HEK293 (cell line): ENCODE measurements around the gene AMMECR1L.
"Not testable (repeated sequence)": the region's sequence is repeated elsewhere in the genome, so short reads cannot be mapped to it uniquely, and the experiment has no call there.

Experiments used
- CTCF ChIA-PET: fragments of 350-600 bp; formaldehyde crosslinking; extraction: SDS; loops from one replicate; lab custom pipeline; 2021; ENCODE audit warnings: antibody characterized with exemption; lab: Yijun Ruan, JAX
- POLR2A ChIA-PET: fragments of 300-600 bp; formaldehyde crosslinking; extraction: SDS; loops from one replicate; lab custom pipeline; 2020; ENCODE audit warnings: antibody characterized with exemption, inconsistent platforms; lab: Yijun Ruan, JAX
- H3K27ac ChIP-seq: fragments of 200-500 bp; sonication (Bioruptor generic); 2 replicates; pipeline ENCODE4 v1.5.1; 2014; ENCODE audit warnings: low read depth, low read length, control low read depth, inconsistent platforms; ENCODE audit errors: extremely low read depth
- H3K36me3 ChIP-seq, 2 experiments: fragments of 200-500 bp in 1 of 2; sonication (Bioruptor generic) in 1 of 2; 1 replicate in 1 of 2; 2 replicates in 1 of 2; pipeline ENCODE4 v1.5.1; 2014 to 2017; ENCODE audit warnings: inconsistent platforms in 2 of 2, low read length in 2 of 2; ENCODE audit not compliant: control insufficient read depth in 2 of 2, insufficient read depth in 1 of 2
- H3K4me1 ChIP-seq: fragments of 200-500 bp; sonication (Bioruptor generic); 2 replicates; pipeline ENCODE4 v1.5.1; 2014; ENCODE audit warnings: mild to moderate bottlenecking, low read length, inconsistent platforms; ENCODE audit not compliant: control insufficient read depth, insufficient read depth
- H3K4me3 ChIP-seq: 2 replicates; pipeline ENCODE4 v1.5.1; 2011; ENCODE audit warnings: low read depth, mild to moderate bottlenecking, control low read depth, low read length, moderate library complexity
- H3K9me3 ChIP-seq: fragments of 200-500 bp; sonication (Bioruptor generic); 2 replicates; pipeline ENCODE4 v1.5.1; 2014; ENCODE audit warnings: low read depth, low read length, inconsistent platforms; ENCODE audit not compliant: control insufficient read depth, insufficient read depth
- KLF17 ChIP-seq: fragments of 450-650 bp; formaldehyde crosslinking; IDR thresholded peaks from 2 replicates; pipeline ENCODE4 v1.5.1; 2016; ENCODE audit warnings: missing biosample characterization, missing genetic modification characterization
- PATZ1 ChIP-seq: fragments of 450-650 bp; formaldehyde crosslinking; IDR thresholded peaks from 2 replicates; pipeline ENCODE4 v1.5.1; 2016; ENCODE audit warnings: missing biosample characterization, missing genetic modification characterization
- ZNF140 ChIP-seq: fragments of 450-650 bp; formaldehyde crosslinking; IDR thresholded peaks from 2 replicates; pipeline ENCODE4 v1.5.1; 2016; ENCODE audit warnings: missing biosample characterization, missing genetic modification characterization
- ZNF221 ChIP-seq: fragments of 450-650 bp; formaldehyde crosslinking; IDR thresholded peaks from 2 replicates; pipeline ENCODE4 v1.5.1; 2017; ENCODE audit warnings: missing biosample characterization, missing genetic modification characterization, borderline replicate concordance
- ZNF621 ChIP-seq: fragments of 450-650 bp; formaldehyde crosslinking; IDR thresholded peaks from 2 replicates; pipeline ENCODE4 v1.5.1; 2017; ENCODE audit warnings: missing biosample characterization, missing genetic modification characterization
- ZNF639 ChIP-seq: fragments of 450-650 bp; formaldehyde crosslinking; IDR thresholded peaks from 2 replicates; pipeline ENCODE4 v1.5.1; 2016; ENCODE audit warnings: missing biosample characterization, missing genetic modification characterization

AMMECR1L gene

GRCh38 chr2:127814677-127815076 is 71.1 kb downstream of the AMMECR1L start (continued):
- no peak for TF ChIP-seq KLF17
- TF ChIP-seq ZNF221 (tag by site-specific recombination), result no peak
- no peak for TF ChIP-seq ZNF621
- no peak for TF ChIP-seq ZNF140 (tag by site-specific recombination)
- TF ChIP-seq ZNF639 (tag by site-specific recombination), result no peak
- TF ChIP-seq PATZ1 (tag by site-specific recombination), result no peak

- H3K4me1 ChIP-seq, CTCF ChIA-PET, H3K27ac ChIP-seq, POLR2A ChIA-PET, H3K4me3 ChIP-seq, H3K9me3 ChIP-seq, H3K36me3 ChIP-seq: not testable (repeated sequence)
Observed at GRCh38 chr2:127812441-127812840, 73.3 kb downstream of the AMMECR1L start.
